VCaP (cell line): ENCODE data around the gene RARS2.

Source experiments
- H3K27ac ChIP-seq: fragments of 450-650 bp; 2 replicates; pipeline ENCODE4 v1.5.1; 2017
- TF ChIP-seq, protein P1 (sequence below): fragments of 450-650 bp; conservative IDR thresholded peaks from 2 replicates; pipeline ENCODE4 v1.5.1; 2017; ENCODE audit warnings: mild to moderate bottlenecking, moderate library complexity

The RARS2 gene

DNA sequence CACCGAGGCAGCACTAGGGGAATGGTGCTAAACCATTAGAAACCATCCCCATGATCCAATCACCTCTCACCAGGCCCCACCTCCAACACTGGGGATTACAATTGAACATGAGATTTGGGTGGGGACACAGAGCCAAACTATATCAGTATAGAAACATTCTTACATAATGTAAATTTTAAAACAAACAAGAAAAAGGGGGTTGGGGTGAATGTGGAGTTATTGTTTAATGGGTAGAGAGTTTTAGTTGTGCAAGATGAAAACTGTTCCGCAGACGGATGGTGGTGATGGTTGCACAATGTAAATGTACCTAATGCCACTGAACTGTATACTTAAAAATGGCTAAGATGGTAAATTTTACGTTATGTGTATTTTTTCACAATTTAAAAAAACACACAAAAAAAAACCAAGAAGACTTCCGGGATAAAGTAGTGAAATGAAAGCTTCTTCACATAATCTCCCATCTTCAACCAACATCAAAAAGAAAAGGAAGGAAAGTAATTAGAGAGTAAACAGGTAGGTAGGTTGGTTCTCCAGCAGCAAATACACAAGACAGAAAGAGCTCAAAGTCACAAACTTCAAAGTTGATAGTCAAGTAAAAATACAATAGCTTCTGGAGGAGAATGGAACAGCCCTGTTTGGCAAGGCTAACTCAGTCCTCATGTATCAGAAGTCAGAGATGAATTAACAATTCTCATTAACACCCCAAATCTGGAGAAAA, 16.3 kb downstream of the RARS2 start:
- peak overlapping the region; percentile 81 for H3K27ac ChIP-seq
- TF ChIP-seq, protein P1, sequence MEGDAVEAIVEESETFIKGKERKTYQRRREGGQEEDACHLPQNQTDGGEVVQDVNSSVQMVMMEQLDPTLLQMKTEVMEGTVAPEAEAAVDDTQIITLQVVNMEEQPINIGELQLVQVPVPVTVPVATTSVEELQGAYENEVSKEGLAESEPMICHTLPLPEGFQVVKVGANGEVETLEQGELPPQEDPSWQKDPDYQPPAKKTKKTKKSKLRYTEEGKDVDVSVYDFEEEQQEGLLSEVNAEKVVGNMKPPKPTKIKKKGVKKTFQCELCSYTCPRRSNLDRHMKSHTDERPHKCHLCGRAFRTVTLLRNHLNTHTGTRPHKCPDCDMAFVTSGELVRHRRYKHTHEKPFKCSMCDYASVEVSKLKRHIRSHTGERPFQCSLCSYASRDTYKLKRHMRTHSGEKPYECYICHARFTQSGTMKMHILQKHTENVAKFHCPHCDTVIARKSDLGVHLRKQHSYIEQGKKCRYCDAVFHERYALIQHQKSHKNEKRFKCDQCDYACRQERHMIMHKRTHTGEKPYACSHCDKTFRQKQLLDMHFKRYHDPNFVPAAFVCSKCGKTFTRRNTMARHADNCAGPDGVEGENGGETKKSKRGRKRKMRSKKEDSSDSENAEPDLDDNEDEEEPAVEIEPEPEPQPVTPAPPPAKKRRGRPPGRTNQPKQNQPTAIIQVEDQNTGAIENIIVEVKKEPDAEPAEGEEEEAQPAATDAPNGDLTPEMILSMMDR: no peak

DNA sequence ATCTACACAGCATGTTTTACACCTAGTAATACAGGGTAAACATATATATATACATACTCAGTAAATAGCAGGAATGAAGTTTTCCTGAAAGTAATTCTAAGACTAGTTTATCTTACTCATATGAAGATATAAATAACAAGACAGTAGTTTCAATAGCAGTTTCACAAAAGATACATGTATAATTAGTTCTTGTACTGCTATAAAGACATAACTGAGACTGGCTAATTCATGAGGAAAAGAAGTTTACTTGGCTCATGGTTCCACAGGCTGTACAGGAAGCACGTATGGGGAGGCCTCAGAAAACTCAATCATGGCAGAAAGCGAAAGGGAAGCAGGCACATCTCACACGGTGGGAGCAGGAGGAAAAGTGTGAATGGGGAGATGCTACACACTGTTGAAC, 16.9 kb downstream of the RARS2 start:
- TF ChIP-seq, protein P1: no peak
- peak overlapping the region; percentile 81; the same call in 1 of the 2 replicates for H3K27ac ChIP-seq

DNA sequence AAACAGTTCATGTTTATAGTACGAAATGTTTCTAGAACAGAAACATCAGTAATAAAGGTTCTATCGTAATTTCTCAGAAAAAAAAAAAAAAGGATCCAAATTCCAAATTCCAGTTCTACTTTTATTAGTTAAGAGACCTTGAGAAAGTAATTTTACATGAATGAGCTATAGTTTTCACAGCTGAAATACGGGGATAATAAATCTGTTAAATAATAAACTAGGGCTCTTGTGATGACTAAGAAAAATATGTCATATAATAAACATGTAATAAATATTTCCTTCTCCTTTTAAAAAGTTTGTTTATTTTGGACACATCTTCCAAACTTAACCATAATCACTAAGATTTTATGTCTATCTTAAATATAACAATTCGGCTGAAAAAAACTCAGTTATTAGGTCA, 17.8 kb downstream of the RARS2 start:
- H3K27ac ChIP-seq: peak overlapping the region; percentile 81; the same call in 1 of the 2 replicates
- TF ChIP-seq, protein P1: no peak

DNA sequence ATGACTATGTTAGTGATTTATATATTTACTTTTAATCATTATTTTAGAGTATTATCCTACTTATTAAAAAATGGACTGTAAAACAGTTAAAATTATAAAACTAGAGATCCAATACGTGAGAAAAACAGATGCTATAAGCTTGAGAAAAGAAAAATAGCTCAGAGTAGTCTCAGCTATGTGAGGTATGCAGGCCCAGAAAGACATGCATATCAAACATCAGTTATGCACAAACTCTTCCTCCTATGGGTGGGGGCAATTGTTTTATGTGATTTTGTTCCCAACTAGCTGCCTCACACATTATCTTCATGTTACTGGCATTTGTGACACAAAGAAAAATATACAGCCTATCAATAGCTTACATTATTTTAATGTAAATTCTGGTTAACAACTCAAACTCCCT, 28.8 kb downstream of the RARS2 start:
- TF ChIP-seq, protein P1: no peak
- no peak overlapping the region for H3K27ac ChIP-seq

DNA sequence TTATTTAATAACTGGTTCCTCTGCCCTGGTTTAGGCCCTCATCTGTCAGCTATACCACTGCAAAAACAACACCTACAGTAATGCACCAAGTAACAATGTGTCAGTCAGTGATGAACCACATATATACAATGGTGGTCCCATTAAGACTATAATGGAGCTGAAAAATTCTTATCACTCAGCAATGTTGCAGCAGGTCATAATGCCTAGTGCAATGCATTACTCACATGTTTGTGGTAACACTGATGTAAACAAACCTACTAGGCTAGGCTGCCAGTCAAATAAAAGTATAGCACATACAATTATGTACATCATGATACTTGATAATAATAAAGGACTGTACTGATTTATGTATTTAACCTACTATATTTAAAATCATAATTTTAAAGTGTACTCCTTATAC, 31.3 kb downstream of the RARS2 start:
- TF ChIP-seq, protein P1: no peak
- no peak overlapping the region for H3K27ac ChIP-seq

DNA sequence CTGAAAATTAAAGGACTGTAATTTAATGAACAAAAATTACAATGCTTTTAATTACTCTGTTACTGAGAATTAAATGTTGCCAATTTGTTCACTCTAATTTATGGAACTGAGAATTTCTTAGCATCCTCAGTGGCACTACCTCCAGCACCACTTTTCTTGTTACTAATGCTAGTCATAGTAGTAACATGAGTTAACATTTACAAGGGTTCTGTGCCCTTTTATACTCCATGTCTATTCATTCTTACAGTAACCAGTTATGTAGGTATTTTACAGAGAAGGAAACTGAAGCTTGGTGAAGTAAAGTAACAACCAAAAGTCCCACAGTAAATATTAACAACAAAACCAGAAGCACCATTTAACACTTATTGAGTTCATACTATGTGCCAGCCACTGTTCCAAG, 34.3 kb downstream of the RARS2 start:
- no peak overlapping the region for H3K27ac ChIP-seq
- TF ChIP-seq, protein P1: no peak

DNA sequence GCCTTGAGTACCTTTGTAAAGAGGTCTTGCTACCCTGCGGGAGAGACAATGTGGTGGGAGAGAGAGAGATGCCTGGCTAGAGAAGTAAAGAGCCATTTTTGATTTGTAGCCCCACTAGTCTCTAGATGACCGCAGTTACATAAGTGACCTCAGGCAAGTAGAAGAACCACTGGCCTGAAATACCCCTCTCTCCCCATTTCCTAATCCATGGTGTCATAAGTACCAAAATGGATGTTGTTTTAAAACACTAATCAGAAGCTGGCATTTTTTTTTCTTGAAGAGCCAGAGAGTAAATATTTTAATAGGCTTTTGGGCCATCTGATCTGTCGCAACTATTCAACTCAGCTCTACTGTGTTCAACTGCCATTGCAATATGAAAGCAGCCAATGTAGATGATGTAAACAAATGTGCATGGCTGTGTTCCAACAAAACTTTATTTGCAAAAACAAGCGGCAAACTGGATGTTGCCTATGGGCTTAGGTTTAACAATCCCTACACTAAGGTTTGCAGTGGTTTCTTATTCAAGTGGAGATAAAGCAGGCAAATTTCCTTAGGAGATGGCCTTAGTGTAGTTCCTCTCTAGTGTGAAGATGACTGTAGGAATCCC, 36.5 kb downstream of the RARS2 start:
- TF ChIP-seq, protein P1: no peak
- H3K27ac ChIP-seq: no peak overlapping the region
